DND-41 (cell line): ENCODE data around the gene PORCN.

Experiments
- EZH2 ChIP-seq: IDR thresholded peaks from 3 replicates; pipeline ENCODE4 v1.6.1; 2012; ENCODE audit warnings: borderline replicate concordance, low read depth, mild to moderate bottlenecking, moderate library complexity, low read length, inconsistent platforms; ENCODE audit not compliant: severe bottlenecking
- TF ChIP-seq, protein P1 (sequence below): IDR thresholded peaks from 2 replicates; pipeline ENCODE4 v1.5.1; 2012; ENCODE audit warnings: borderline replicate concordance, low read length, moderate library complexity, mild to moderate bottlenecking; ENCODE audit not compliant: poor library complexity, severe bottlenecking; ENCODE audit errors: extremely low read depth

- TF ChIP-seq, protein P1, sequence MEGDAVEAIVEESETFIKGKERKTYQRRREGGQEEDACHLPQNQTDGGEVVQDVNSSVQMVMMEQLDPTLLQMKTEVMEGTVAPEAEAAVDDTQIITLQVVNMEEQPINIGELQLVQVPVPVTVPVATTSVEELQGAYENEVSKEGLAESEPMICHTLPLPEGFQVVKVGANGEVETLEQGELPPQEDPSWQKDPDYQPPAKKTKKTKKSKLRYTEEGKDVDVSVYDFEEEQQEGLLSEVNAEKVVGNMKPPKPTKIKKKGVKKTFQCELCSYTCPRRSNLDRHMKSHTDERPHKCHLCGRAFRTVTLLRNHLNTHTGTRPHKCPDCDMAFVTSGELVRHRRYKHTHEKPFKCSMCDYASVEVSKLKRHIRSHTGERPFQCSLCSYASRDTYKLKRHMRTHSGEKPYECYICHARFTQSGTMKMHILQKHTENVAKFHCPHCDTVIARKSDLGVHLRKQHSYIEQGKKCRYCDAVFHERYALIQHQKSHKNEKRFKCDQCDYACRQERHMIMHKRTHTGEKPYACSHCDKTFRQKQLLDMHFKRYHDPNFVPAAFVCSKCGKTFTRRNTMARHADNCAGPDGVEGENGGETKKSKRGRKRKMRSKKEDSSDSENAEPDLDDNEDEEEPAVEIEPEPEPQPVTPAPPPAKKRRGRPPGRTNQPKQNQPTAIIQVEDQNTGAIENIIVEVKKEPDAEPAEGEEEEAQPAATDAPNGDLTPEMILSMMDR, result no peak
- no peak for TF ChIP-seq EZH2
Measured at GRCh38 chrX:48478806-48479205, 30.0 kb upstream of the PORCN start.
